Neural cell (in vitro differentiated cells): ENCODE results near the gene DBH. TPM values are rescaled to one million over a fixed set of nuclear protein-coding genes. Genes with fewer than 3 reads are reported as not detected.

Source experiments
- H2AFZ ChIP-seq: fragments of 200-600, 300-800 bp; sonication (generic), shearing (Covaris generic); 2 replicates; pipeline ENCODE4 v1.6.0; 2014; ENCODE audit warnings: low read depth, mild to moderate bottlenecking, antibody characterized with exemption, low read length, moderate library complexity
- H3F3A ChIP-seq: fragments of 200-600 bp; shearing (Covaris generic); 2 replicates; pipeline ENCODE4 v1.6.1; 2016; ENCODE audit warnings: mild to moderate bottlenecking, moderate library complexity, mixed read lengths, antibody characterized with exemption, low read length; ENCODE audit not compliant: insufficient read depth, poor library complexity, severe bottlenecking
- H3K27ac ChIP-seq: fragments of 200-600, 300-800 bp; sonication (generic), shearing (Covaris generic); 2 replicates; pipeline ENCODE4 v1.5.1; 2014; ENCODE audit warnings: mild to moderate bottlenecking, low read length, moderate library complexity
- H3K27me3 ChIP-seq: fragments of 300-800, 200-600 bp; sonication (generic), shearing (Covaris generic); 2 replicates; pipeline ENCODE4 v1.6.0; 2014; ENCODE audit warnings: mild to moderate bottlenecking, low read depth, low read length, moderate library complexity; ENCODE audit not compliant: insufficient read depth
- H3K36me3 ChIP-seq: fragments of 300-800, 200-600 bp; sonication (generic), shearing (Covaris generic); 2 replicates; pipeline ENCODE4 v1.5.1; 2014; ENCODE audit warnings: mild to moderate bottlenecking, antibody characterized with exemption, low read length, moderate library complexity; ENCODE audit not compliant: insufficient read depth
- H3K4me2 ChIP-seq: fragments of 300-800, 200-600 bp; sonication (generic), shearing (Covaris generic); 2 replicates; pipeline ENCODE4 v1.6.0; 2014; ENCODE audit warnings: mild to moderate bottlenecking, low read length
- H3K4me3 ChIP-seq: fragments of 300-800, 200-600 bp; sonication (generic), shearing (Covaris generic); 2 replicates; pipeline ENCODE4 v1.5.1; 2014; ENCODE audit warnings: mild to moderate bottlenecking, low read length, moderate library complexity
- H3K79me2 ChIP-seq: fragments of 200-600 bp; shearing (Covaris generic); replicated peaks from 2 replicates; pipeline ENCODE4 v1.6.0; 2014; ENCODE audit warnings: mild to moderate bottlenecking, low read length, moderate library complexity; ENCODE audit not compliant: insufficient read depth
- H3K9ac ChIP-seq: fragments of 300-800, 200-600 bp; sonication (generic), shearing (Covaris generic); 2 replicates; pipeline ENCODE4 v1.6.1; 2016; ENCODE audit warnings: mild to moderate bottlenecking, low read length, mixed read lengths
- H3K9me2 ChIP-seq: fragments of 200-600 bp; shearing (Covaris generic); 2 replicates; pipeline ENCODE4 v1.6.1; 2016; ENCODE audit warnings: mild to moderate bottlenecking, low read length, mixed read lengths; ENCODE audit not compliant: insufficient read depth
- H3K9me3 ChIP-seq: fragments of 200-600, 300-800 bp; sonication (generic), shearing (Covaris generic); 2 replicates; pipeline ENCODE4 v1.6.1; 2016; ENCODE audit warnings: mild to moderate bottlenecking, mixed run types, low read length, moderate library complexity, mixed read lengths
- H4K20me1 ChIP-seq: fragments of 200-600 bp; shearing (Covaris generic); 2 replicates; pipeline ENCODE4 v1.6.1; 2016; ENCODE audit warnings: mild to moderate bottlenecking, mixed run types; ENCODE audit not compliant: insufficient read depth
- CTCF ChIP-seq: fragments of 450-650 bp; IDR thresholded peaks from 2 replicates; pipeline ENCODE4 v1.5.1; 2014; ENCODE audit warnings: antibody characterized with exemption, mild to moderate bottlenecking, moderate library complexity; ENCODE audit not compliant: poor library complexity, severe bottlenecking
- EP300 ChIP-seq: fragments of 450-650 bp; conservative IDR thresholded peaks from 2 replicates; pipeline ENCODE4 v1.6.1; 2014; ENCODE audit warnings: antibody characterized with exemption, mild to moderate bottlenecking, moderate library complexity; ENCODE audit not compliant: poor library complexity, severe bottlenecking
- EZH2 ChIP-seq: fragments of 200-600, 300-800 bp; shearing (Covaris generic), sonication (generic); IDR thresholded peaks from 2 replicates; pipeline ENCODE4 v1.6.1; 2014; ENCODE audit warnings: antibody characterized with exemption, low read length, borderline replicate concordance, mild to moderate bottlenecking; ENCODE audit not compliant: insufficient read depth, poor library complexity, severe bottlenecking
- MXI1 ChIP-seq: fragments of 450-650 bp; conservative IDR thresholded peaks from 2 replicates; pipeline ENCODE4 v1.6.1; 2014; ENCODE audit warnings: antibody characterized with exemption, mild to moderate bottlenecking; ENCODE audit not compliant: poor library complexity, severe bottlenecking
- POLR2AphosphoS5 ChIP-seq: IDR thresholded peaks from 2 replicates; pipeline ENCODE4 v1.6.1; 2012
- RAD21 ChIP-seq: fragments of 450-650 bp; conservative IDR thresholded peaks from 2 replicates; pipeline ENCODE4 v1.6.1; 2014; ENCODE audit warnings: antibody characterized with exemption, mild to moderate bottlenecking, moderate library complexity
- REST ChIP-seq: IDR thresholded peaks from 2 replicates; pipeline ENCODE4 v1.6.1; 2012; ENCODE audit warnings: borderline replicate concordance
- SMC3 ChIP-seq: fragments of 450-650 bp; conservative IDR thresholded peaks from 2 replicates; pipeline ENCODE4 v1.6.1; 2014; ENCODE audit warnings: antibody characterized with exemption, mild to moderate bottlenecking, moderate library complexity; ENCODE audit not compliant: poor library complexity
- TAF1 ChIP-seq: IDR thresholded peaks from 2 replicates; pipeline ENCODE4 v1.6.1; 2012; ENCODE audit warnings: low read depth
- polyA plus RNA-seq: library from polyadenylated mRNA; depleted of rRNA; stranded (reverse); fragments of >200 nt; gene quantifications from 2 replicates; pipeline ENCODE4 v1.2.3, GENCODE V29; 2014

The DBH gene
- polyA plus RNA-seq, 1 donor from 2014 or later, result not detected

- peak overlapping the region; percentile 3 for H3K9ac ChIP-seq
- H3K4me2 ChIP-seq, result no peak overlapping the region
- no peaks in the 10 kb centered on the region for H4K20me1 ChIP-seq
- TF ChIP-seq TAF1 (no peak), EZH2 (no peak), REST (no peak), CTCF (no peak), RAD21 (no peak), SMC3 (no peak), MXI1 (no peak), EP300 (no peak), POLR2AphosphoS5 (no peak)
- H3K79me2 ChIP-seq, result no peaks in the 10 kb centered on the region
- H2AFZ ChIP-seq, result no peak overlapping the region
- no peaks in the 10 kb centered on the region for H3K9me2 ChIP-seq
- no peak overlapping the region for H3K4me3 ChIP-seq
- H3K27ac ChIP-seq, result no peak overlapping the region
- H3K27me3 ChIP-seq, result no peaks in the 10 kb centered on the region
- no peaks in the 10 kb centered on the region for H3F3A ChIP-seq
- H3K9me3 ChIP-seq, result no peaks in the 10 kb centered on the region
- no peaks in the 10 kb centered on the region for H3K36me3 ChIP-seq
These were observed 1.4 kb downstream of the DBH start for GRCh38 chr9:133637451-133638055.

- H3F3A ChIP-seq, result no peaks in the 10 kb centered on the region
- no peak overlapping the region for H2AFZ ChIP-seq
- no peak overlapping the region for H3K27ac ChIP-seq
- no peak overlapping the region for H3K4me2 ChIP-seq
- no peak for TF ChIP-seq EZH2
- no peak for TF ChIP-seq REST
- TF ChIP-seq RAD21, result no peak
- TF ChIP-seq TAF1, result no peak
- TF ChIP-seq MXI1, result no peak
- no peak for TF ChIP-seq SMC3
- TF ChIP-seq CTCF, result no peak
- H3K79me2 ChIP-seq, result no peaks in the 10 kb centered on the region
- no peak overlapping the region for H3K4me3 ChIP-seq
- no peaks in the 10 kb centered on the region for H3K9me3 ChIP-seq
- no peaks in the 10 kb centered on the region for H3K27me3 ChIP-seq
- H3K36me3 ChIP-seq, result no peaks in the 10 kb centered on the region
- no peaks in the 10 kb centered on the region for H3K9me2 ChIP-seq
- H3K9ac ChIP-seq, result peak overlapping the region; percentile 3
- no peaks in the 10 kb centered on the region for H4K20me1 ChIP-seq
These were observed 1.9 kb downstream of the DBH start for GRCh38 chr9:133638076-133638475.
